ENCODE data around the gene ACTN2. TPM values are rescaled to one million over a fixed set of nuclear protein-coding genes. Genes with fewer than 3 reads are reported as not detected.

ACTN2 gene
- total RNA-seq, 1 donor from 2014 or later = 2.4 TPM

DNA sequence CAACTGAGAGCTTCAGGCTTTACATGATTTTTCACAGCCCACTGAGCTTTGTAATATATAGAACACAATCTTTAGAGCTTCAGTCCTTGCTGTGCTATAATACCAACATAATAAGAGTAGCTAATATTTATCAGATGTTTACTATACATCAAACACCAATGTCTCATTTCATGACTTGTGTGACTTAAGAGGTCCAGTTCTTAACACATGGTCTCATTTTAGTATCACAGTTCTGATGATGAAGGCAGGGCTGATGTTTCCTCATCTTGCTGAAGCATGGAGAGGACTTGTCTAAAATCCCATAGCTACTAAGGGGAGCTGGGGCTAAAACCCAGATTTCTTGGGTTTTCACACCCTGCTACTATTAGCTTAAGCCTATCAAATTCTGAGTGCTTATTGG is 114.3 kb downstream of the ACTN2 start:
- TF ChIP-seq, protein P1, sequence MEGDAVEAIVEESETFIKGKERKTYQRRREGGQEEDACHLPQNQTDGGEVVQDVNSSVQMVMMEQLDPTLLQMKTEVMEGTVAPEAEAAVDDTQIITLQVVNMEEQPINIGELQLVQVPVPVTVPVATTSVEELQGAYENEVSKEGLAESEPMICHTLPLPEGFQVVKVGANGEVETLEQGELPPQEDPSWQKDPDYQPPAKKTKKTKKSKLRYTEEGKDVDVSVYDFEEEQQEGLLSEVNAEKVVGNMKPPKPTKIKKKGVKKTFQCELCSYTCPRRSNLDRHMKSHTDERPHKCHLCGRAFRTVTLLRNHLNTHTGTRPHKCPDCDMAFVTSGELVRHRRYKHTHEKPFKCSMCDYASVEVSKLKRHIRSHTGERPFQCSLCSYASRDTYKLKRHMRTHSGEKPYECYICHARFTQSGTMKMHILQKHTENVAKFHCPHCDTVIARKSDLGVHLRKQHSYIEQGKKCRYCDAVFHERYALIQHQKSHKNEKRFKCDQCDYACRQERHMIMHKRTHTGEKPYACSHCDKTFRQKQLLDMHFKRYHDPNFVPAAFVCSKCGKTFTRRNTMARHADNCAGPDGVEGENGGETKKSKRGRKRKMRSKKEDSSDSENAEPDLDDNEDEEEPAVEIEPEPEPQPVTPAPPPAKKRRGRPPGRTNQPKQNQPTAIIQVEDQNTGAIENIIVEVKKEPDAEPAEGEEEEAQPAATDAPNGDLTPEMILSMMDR (conservative IDR thresholded peaks at IDR 0.05) = no peak
- Mint-ChIP-seq H3K4me3 (no peak overlapping the region), H3K27ac (no peak overlapping the region), H3K36me3 (peaks cover 11% of the 10 kb centered on the region), H3K9me3 (no peaks in the 10 kb centered on the region), H3K4me1 (ENCODE audit: unreplicated experiment) (peaks cover 19% of the 10 kb centered on the region), H3K27me3 (no peaks in the 10 kb centered on the region)
- DNase-seq (ENCODE audit: extremely low spot score, unreplicated experiment) = no peak

DNA sequence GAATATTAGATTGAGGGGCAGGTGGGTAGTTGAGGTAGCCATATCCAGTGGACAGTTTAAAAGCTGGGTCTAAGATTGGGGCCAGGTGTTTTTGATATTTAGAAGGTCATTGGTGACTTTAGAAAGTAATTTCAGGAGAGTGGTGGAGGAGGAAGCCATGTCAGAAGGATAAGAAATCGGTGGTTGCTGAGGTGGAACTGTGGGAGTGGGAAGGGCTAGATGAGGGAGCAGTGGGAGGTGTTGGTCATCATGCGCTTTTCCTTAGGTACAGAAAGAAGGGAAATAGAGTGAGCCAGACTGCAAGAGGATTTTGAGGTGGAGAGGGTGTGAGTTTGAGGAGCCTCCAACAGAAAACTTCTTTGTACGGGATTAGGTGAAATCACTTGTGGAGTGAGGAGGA is 116.0 kb downstream of the ACTN2 start:
- TF ChIP-seq, protein P1 (conservative IDR thresholded peaks at IDR 0.05) = no peak
- Mint-ChIP-seq H3K27ac (no peak overlapping the region), H3K27me3 (no peaks in the 10 kb centered on the region)

GRCh38 chr1:236806634-236807033 is 120.3 kb downstream of the ACTN2 start:
- no peaks in the 10 kb centered on the region for H3K27me3 Mint-ChIP-seq
- peaks cover 35% of the 10 kb centered on the region for H3K36me3 Mint-ChIP-seq
- no peaks in the 10 kb centered on the region for H3K9me3 Mint-ChIP-seq
- H3K27ac Mint-ChIP-seq = no peak overlapping the region
- no peak overlapping the region for H3K4me3 Mint-ChIP-seq
- H3K4me1 Mint-ChIP-seq (ENCODE audit: unreplicated experiment) = peaks cover 8% of the 10 kb centered on the region
- no peak for DNase-seq (ENCODE audit: extremely low spot score, unreplicated experiment)
- TF ChIP-seq, protein P1 (conservative IDR thresholded peaks at IDR 0.05) = no peak

More for the DNA sequence above, 116.0 kb downstream of the ACTN2 start:
- Mint-ChIP-seq H3K36me3 (peaks cover 15% of the 10 kb centered on the region), H3K4me3 (no peak overlapping the region), H3K9me3 (no peaks in the 10 kb centered on the region), H3K4me1 (ENCODE audit: unreplicated experiment) (peaks cover 15% of the 10 kb centered on the region)
- no peak for DNase-seq (ENCODE audit: extremely low spot score, unreplicated experiment)

DNA sequence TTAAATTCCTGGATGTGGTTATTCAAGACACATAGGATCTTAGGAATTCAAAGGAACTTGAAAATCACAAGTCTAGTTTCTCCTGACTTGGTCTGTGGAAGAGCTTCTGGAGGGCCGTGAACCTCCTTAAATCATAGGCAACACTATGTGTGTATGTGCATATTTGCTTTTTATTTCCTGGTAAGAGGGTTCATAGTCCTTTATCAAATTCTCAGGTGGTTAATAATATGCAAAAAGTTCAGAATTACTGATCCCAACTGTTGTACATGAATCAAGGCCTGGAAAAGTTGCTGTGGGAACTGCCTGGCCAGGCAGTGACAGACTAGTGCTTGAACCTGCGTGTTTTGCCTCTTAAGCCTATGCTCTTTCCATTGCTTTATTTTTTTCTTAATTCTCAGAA is 121.7 kb downstream of the ACTN2 start:
- Mint-ChIP-seq H3K4me1 (ENCODE audit: unreplicated experiment) (no peaks in the 10 kb centered on the region), H3K27me3 (no peaks in the 10 kb centered on the region), H3K27ac (no peak overlapping the region), H3K4me3 (no peak overlapping the region), H3K9me3 (no peaks in the 10 kb centered on the region), H3K36me3 (peaks cover 35% of the 10 kb centered on the region)
- no peak for DNase-seq (ENCODE audit: extremely low spot score, unreplicated experiment)
- TF ChIP-seq, protein P1 (conservative IDR thresholded peaks at IDR 0.05) = no peak

DNA sequence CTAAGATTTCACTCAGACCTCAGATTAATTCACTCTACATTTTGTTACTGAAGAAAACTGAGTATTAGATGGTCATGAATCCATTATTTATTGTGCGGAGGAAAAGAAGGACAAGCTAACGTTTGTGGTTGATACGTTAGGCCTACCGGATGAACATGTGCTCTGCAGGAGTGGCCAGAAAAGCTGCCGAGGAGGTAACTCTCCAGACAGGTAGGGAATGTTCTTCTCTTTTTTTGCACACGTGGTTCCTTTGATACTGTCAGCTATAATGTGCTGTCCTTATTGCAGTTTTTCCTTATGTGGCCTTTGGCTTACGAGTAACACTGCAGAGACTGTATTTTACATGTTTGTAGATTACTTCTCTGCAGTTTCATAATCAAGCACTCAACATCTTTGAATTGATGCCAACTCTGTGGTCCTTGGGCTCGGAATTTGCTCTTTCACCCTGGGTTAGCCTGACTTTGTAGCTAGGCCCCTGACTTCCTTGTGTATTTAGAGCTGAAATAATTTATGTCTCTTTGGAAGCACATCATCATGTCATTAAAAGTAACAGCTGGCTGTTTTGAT is 122.3 kb downstream of the ACTN2 start:
- no peaks in the 10 kb centered on the region for H3K9me3 Mint-ChIP-seq
- H3K4me1 Mint-ChIP-seq (ENCODE audit: unreplicated experiment) = no peaks in the 10 kb centered on the region
- TF ChIP-seq, protein P1 (conservative IDR thresholded peaks at IDR 0.05) = no peak
- peaks cover 35% of the 10 kb centered on the region for H3K36me3 Mint-ChIP-seq
- no peak for DNase-seq (ENCODE audit: extremely low spot score, unreplicated experiment)
- no peak overlapping the region for H3K27ac Mint-ChIP-seq
- H3K27me3 Mint-ChIP-seq = no peaks in the 10 kb centered on the region
- H3K4me3 Mint-ChIP-seq = no peak overlapping the region

- no peaks in the 10 kb centered on the region for H3K4me1 Mint-ChIP-seq (ENCODE audit: unreplicated experiment)
- TF ChIP-seq, protein P1 (conservative IDR thresholded peaks at IDR 0.05) = no peak
- peaks cover 35% of the 10 kb centered on the region for H3K36me3 Mint-ChIP-seq
- H3K4me3 Mint-ChIP-seq = no peak overlapping the region
- no peak for DNase-seq (ENCODE audit: extremely low spot score, unreplicated experiment)
- no peaks in the 10 kb centered on the region for H3K9me3 Mint-ChIP-seq
- H3K27me3 Mint-ChIP-seq = no peaks in the 10 kb centered on the region
- H3K27ac Mint-ChIP-seq = no peak overlapping the region
Observed at GRCh38 chr1:236809148-236809547, 122.8 kb downstream of the ACTN2 start.
